Gastrocnemius medialis (tissue), 4 donors: ENCODE measurements around the gene CYP8B1. TPM values are rescaled to one million over a fixed set of nuclear protein-coding genes. Genes with fewer than 3 reads are reported as not detected.

ENCODE experiments used
- ATAC-seq, 2 donors: fragments of 150-250 bp; one replicate each; pipeline ENCODE4 v1.9.1; 2016
- DNase-seq, 2 donors: peaks; one replicate each; pipeline ENCODE4 v3.0.0-alpha.2; 2019
- H3K27ac ChIP-seq, 4 donors: fragments of 200-600 bp; sonication (generic); 1 replicate in 1 of 4; 2 replicates in 3 of 4; pipeline ENCODE4 v1.5.1; 2016 to 2018; ENCODE audit warnings: mild to moderate bottlenecking in 2 of 4, moderate library complexity in 1 of 4
- H3K27me3 ChIP-seq, 3 donors: fragments of 200-600 bp; sonication (generic) in 2 of 3; 1 replicate in 1 of 3; 2 replicates in 2 of 3; pipeline versions ENCODE4 v1.5.1 to v1.6.0; 2016 to 2019; ENCODE audit warnings: mild to moderate bottlenecking in 1 of 3, moderate library complexity in 1 of 3
- H3K36me3 ChIP-seq, 2 donors: fragments of 200-600 bp; sonication (generic) in 1 of 2; one replicate each; pipeline ENCODE4 v1.5.1; 2017 to 2018
- H3K4me1 ChIP-seq, 2 donors: fragments of 200-600 bp; sonication (generic) in 1 of 2; one replicate each; pipeline ENCODE4 v1.5.1; 2016 to 2017; ENCODE audit warnings: mild to moderate bottlenecking in 2 of 2
- H3K4me3 ChIP-seq, 4 donors: fragments of 200-600 bp; sonication (generic) in 3 of 4; 1 replicate in 1 of 4; 2 replicates in 3 of 4; pipeline ENCODE4 v1.5.1; 2016 to 2019; ENCODE audit warnings: mild to moderate bottlenecking in 2 of 4
- H3K9me3 ChIP-seq, 3 donors: fragments of 200-600 bp; sonication (generic) in 2 of 3; 1 replicate in 1 of 3; 2 replicates in 2 of 3; pipeline ENCODE4 v1.5.1; 2016 to 2019
- POLR2A ChIP-seq, 2 donors: fragments of 450-650 bp; IDR thresholded peaks; one replicate each; pipeline ENCODE4 v1.6.1; 2017; ENCODE audit warnings: antibody characterized with exemption in 2 of 2, mild to moderate bottlenecking in 2 of 2, moderate library complexity in 2 of 2
- in situ Hi-C, 4 donors: fragments of 200-750 bp; cut with MboI; loops; one replicate each; pipeline versions ENCODE4 v1.15.0 to v1.8.0; 2017; ENCODE audit warnings: low sequenced_read_pairs in 4 of 4
- intact Hi-C: fragments of 100-400 bp; cut with DNase I; formaldehyde crosslinking; loops from one replicate; pipeline ENCODE4 v1.15.1; 2023; ENCODE audit warnings: low total_unique reads
- total RNA-seq, 4 donors: library from RNA; depleted of rRNA; stranded (reverse); fragments of >200 nt; gene quantifications; one replicate each; pipeline versions ENCODE4 v1.1.0 to v1.2.3, GENCODE V29; 2016
- TF ChIP-seq, protein P1 (sequence below), 5 experiments: fragments of 450-650 bp in 3 of 5; fragments of 200-600 bp in 2 of 5; sonication (generic) in 2 of 5; IDR thresholded peaks in 4 of 5; conservative IDR thresholded peaks in 1 of 5; 1 replicate in 4 of 5; 2 replicates in 1 of 5; pipeline ENCODE4 v1.5.1; 2016 to 2019; ENCODE audit warnings: antibody characterized with exemption in 5 of 5, mild to moderate bottlenecking in 3 of 5, moderate library complexity in 3 of 5

CYP8B1 gene
- total RNA-seq, 4 donors from 2014 or later: 0.62 to 0.93 TPM; not detected in 2

DNA sequence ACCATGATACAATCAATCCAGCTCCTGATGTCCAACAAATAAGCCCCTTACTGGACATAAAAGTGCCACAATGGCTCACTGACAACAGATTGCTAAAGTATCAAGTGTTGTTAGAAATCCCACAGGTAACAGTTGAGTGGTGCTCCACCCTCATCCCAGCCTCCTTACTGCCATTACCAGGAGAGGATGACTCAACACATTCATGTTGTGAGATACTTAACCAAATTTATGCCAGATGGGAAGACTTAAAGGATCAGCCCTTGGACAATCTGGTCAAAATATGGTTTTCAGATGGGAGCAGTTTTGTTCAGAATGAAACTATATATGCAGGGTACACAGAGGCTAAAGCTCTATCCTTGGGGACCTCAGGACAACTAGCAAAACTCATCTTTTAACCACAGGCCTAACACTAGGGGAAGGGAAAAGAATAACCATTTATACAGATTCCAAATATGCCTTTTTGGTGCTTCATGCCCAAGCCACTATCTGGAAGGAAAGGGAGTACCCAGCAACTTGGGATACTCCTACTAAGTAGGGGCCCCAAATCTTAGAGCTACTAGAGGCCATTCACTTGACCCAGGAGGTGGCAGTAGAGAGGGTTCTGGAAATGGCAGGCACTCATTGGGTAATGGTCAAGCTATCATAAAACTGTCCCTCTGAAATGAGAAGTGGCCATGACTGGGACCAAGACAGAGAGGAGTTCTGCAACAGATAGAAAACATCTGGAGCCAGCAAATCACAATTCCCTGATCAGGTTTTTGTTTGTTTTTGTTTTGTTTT lies 23.4 kb upstream of the CYP8B1 start:
- in situ Hi-C loops: no loop called here
- TF ChIP-seq, protein P1, sequence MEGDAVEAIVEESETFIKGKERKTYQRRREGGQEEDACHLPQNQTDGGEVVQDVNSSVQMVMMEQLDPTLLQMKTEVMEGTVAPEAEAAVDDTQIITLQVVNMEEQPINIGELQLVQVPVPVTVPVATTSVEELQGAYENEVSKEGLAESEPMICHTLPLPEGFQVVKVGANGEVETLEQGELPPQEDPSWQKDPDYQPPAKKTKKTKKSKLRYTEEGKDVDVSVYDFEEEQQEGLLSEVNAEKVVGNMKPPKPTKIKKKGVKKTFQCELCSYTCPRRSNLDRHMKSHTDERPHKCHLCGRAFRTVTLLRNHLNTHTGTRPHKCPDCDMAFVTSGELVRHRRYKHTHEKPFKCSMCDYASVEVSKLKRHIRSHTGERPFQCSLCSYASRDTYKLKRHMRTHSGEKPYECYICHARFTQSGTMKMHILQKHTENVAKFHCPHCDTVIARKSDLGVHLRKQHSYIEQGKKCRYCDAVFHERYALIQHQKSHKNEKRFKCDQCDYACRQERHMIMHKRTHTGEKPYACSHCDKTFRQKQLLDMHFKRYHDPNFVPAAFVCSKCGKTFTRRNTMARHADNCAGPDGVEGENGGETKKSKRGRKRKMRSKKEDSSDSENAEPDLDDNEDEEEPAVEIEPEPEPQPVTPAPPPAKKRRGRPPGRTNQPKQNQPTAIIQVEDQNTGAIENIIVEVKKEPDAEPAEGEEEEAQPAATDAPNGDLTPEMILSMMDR (IDR thresholded peaks at IDR 0.05 in 4 of 5, conservative IDR thresholded peaks at IDR 0.05 in 1 of 5): no peak
- TF ChIP-seq POLR2A (IDR thresholded peaks at IDR 0.05): no peak

DNA sequence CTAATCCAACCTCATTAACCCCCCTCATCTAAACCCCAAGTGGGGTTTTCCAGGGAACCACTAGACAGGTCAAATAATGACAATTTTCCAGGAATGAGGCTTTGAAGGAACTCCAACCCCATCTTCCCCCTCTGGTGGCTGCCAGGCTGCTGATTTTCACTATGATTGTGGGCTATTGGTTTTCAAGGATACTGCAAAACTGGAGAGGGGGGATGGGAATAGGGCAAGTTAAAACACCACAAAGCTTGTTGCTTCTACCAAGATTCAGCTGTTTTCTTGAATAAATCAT lies 19.8 kb upstream of the CYP8B1 start:
- no peak overlapping the region for H3K27ac ChIP-seq
- intact Hi-C loops (no loop called here), in situ Hi-C loops (no loop called here)
- ATAC-seq (no peak), DNase-seq (no peak)
- H3K27me3 ChIP-seq: no peaks in the 10 kb centered on the region
- H3K4me1 ChIP-seq: no peaks in the 10 kb centered on the region
- no peak overlapping the region for H3K4me3 ChIP-seq
- TF ChIP-seq POLR2A (IDR thresholded peaks at IDR 0.05): no peak
- TF ChIP-seq, protein P1 (IDR thresholded peaks at IDR 0.05 in 4 of 5, conservative IDR thresholded peaks at IDR 0.05 in 1 of 5): no peak
- H3K9me3 ChIP-seq: no peaks in the 10 kb centered on the region
- H3K36me3 ChIP-seq: no peaks in the 10 kb centered on the region

More for the DNA sequence above, 23.4 kb upstream of the CYP8B1 start:
- Histone ChIP-seq H3K4me3 (no peak overlapping the region), H3K4me1 (no peaks in the 10 kb centered on the region), H3K27me3 (no peaks in the 10 kb centered on the region), H3K9me3 (no peaks in the 10 kb centered on the region), H3K36me3 (no peaks in the 10 kb centered on the region), H3K27ac (no peak overlapping the region)
- DNase-seq (no peak), ATAC-seq (no peak)
- intact Hi-C loops: no loop called here

DNA sequence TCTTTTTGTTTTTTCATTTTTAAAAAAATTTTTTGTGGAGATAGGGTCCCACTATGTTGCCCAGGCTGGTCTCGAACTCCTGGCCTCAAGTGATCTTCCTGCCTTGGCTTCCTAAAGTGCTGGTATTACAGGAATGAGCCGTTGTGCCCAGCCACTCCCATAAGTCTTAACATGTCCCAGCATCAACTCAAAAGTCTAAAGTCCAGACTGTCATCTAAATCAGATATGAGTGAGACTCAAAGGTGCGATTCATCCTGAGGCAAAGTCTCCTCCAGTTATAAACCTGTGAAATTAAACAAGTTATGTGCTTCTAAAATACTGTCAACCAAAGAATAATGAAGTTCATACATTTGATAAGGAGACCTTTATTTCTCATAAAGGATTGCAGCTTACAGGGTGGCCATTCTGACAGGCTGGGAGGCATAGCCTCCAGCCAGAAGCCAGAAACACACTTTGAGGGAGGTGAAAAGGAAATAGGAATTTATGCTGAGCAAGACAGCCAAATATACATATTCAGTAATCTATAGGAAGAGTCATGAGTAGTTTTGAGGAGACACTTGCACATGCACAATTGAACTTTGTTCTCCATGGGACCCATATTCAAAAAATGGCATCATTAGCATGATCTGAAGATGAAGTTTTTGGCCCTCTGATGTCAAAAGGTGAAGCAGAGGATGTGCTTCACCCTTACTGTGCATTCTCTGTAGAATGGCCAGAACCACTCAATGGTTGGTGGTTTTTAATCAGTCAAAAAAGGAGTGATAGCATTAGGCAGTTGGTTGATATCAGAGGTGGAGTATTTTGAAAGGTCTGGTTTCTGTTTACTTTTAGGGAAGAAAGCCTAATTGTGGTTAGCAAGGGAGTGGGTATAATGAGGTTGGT lies 19.3 kb upstream of the CYP8B1 start:
- H3K4me3 ChIP-seq: no peak overlapping the region
- no peaks in the 10 kb centered on the region for H3K9me3 ChIP-seq
- DNase-seq (no peak), ATAC-seq (no peak)
- in situ Hi-C loops: no loop called here
- no peaks in the 10 kb centered on the region for H3K4me1 ChIP-seq
- intact Hi-C loops: no loop called here
- no peaks in the 10 kb centered on the region for H3K36me3 ChIP-seq
- no peak overlapping the region for H3K27ac ChIP-seq
- TF ChIP-seq, protein P1 (IDR thresholded peaks at IDR 0.05 in 4 of 5, conservative IDR thresholded peaks at IDR 0.05 in 1 of 5): no peak
- TF ChIP-seq POLR2A (IDR thresholded peaks at IDR 0.05): no peak
- H3K27me3 ChIP-seq: no peaks in the 10 kb centered on the region

DNA sequence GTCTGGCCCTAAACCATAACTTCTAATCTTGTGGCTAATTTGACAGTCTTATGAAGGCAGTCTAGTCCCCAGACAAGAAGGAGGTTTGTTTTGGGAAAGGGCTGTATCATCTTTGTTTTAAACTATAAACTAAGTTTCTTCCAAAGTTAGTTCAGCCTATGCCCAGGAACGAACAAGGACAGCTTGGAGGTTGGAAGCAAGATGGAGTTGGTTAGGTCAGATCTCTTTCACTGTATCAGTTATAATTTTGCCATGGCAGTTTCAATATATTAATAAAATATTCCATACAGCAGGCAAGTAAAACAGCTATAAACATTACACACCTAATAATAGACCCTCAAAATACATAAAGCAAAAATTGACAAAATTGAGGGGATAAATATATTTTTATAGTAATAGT lies 17.1 kb upstream of the CYP8B1 start:
- DNase-seq (no peak), ATAC-seq (no peak)
- no peaks in the 10 kb centered on the region for H3K4me1 ChIP-seq
- intact Hi-C loops (no loop called here), in situ Hi-C loops (no loop called here)
- H3K27me3 ChIP-seq: no peaks in the 10 kb centered on the region
- no peaks in the 10 kb centered on the region for H3K9me3 ChIP-seq
- no peak overlapping the region for H3K4me3 ChIP-seq
- H3K36me3 ChIP-seq: no peaks in the 10 kb centered on the region
- TF ChIP-seq, protein P1 (IDR thresholded peaks at IDR 0.05 in 4 of 5, conservative IDR thresholded peaks at IDR 0.05 in 1 of 5): no peak
- TF ChIP-seq POLR2A (IDR thresholded peaks at IDR 0.05): no peak
- no peak overlapping the region for H3K27ac ChIP-seq
